KG1 (cell line): ENCODE measurements around the gene MARCKS.

ENCODE experiments used
- DNase-seq: peaks from one replicate; lab custom pipeline; 2025; lab: John Stamatoyannopoulos, UW

MARCKS gene

GRCh38 chr6:113856625-113857555, at the start of gene MARCKS:
Gene MARCKS, plus strand, starts transcription at chr6:113857345. Its CDS starts 401 bp downstream, at chr6:113857746.
- no peak for DNase-seq

- DNase-seq, result peak; percentile 76
Measured at GRCh38 chr6:113809826-113810225, 47.3 kb upstream of the MARCKS start.

GRCh38 chr6:113813142-113813541, 44.0 kb upstream of the MARCKS start:
- DNase-seq, result no peak

- DNase-seq, result no peak
Measured at GRCh38 chr6:113818578-113818977, 38.6 kb upstream of the MARCKS start.

- DNase-seq, result no peak
Measured at GRCh38 chr6:113819169-113819830, 37.8 kb upstream of the MARCKS start.

- no peak for DNase-seq
Measured at GRCh38 chr6:113820761-113821160, 36.4 kb upstream of the MARCKS start.

GRCh38 chr6:113821445-113821844, 35.7 kb upstream of the MARCKS start:
- no peak for DNase-seq

GRCh38 chr6:113823916-113824315, 33.2 kb upstream of the MARCKS start:
- no peak for DNase-seq

GRCh38 chr6:113824411-113824810, 32.7 kb upstream of the MARCKS start:
- no peak for DNase-seq

- no peak for DNase-seq
Measured at GRCh38 chr6:113824866-113825265, 32.3 kb upstream of the MARCKS start.

GRCh38 chr6:113825781-113826180, 31.4 kb upstream of the MARCKS start:
- DNase-seq, result no peak

- no peak for DNase-seq
Measured at GRCh38 chr6:113828984-113829695, 28.0 kb upstream of the MARCKS start.

- DNase-seq, result no peak
Measured at GRCh38 chr6:113829696-113830045, 27.5 kb upstream of the MARCKS start.

- DNase-seq, result no peak
Measured at GRCh38 chr6:113830140-113830539, 27.0 kb upstream of the MARCKS start.

- no peak for DNase-seq
Measured at GRCh38 chr6:113833537-113833936, 23.6 kb upstream of the MARCKS start.

- DNase-seq, result no peak
Measured at GRCh38 chr6:113837170-113837569, 20.0 kb upstream of the MARCKS start.

- no peak for DNase-seq
Measured at GRCh38 chr6:113842165-113842564, 15.0 kb upstream of the MARCKS start.

- DNase-seq, result no peak
Measured at GRCh38 chr6:113843500-113844073, 13.6 kb upstream of the MARCKS start.

- no peak for DNase-seq
Measured at GRCh38 chr6:113846577-113846976, 10.6 kb upstream of the MARCKS start.

GRCh38 chr6:113847447-113847846, 9.7 kb upstream of the MARCKS start:
- DNase-seq, result no peak

GRCh38 chr6:113848280-113848679, 8.9 kb upstream of the MARCKS start:
- DNase-seq, result no peak

- no peak for DNase-seq
Measured at GRCh38 chr6:113848811-113849210, 8.3 kb upstream of the MARCKS start.
